Activated T-helper 2 cell treated with anti-CD3 and anti-CD28 coated beads, Interferon-gamma antibody, Interleukin-2, Interleukin-4, amounts not matched to agents 10 μg/mL and 5 μg/mL and 100 μg/mL, durations not matched to agents 14 hours and 24 hours and 36 hours (primary cell): ENCODE results near the gene DIPK1B. TPM values are rescaled to one million over a fixed set of nuclear protein-coding genes. Genes with fewer than 3 reads are reported as not detected.
"Not testable (repeated sequence)": the region's sequence is repeated elsewhere in the genome, so short reads cannot be mapped to it uniquely, and the experiment has no call there.

Source experiments
- DNase-seq: peaks from one replicate; pipeline ENCODE4 v3.0.0; 2021; ENCODE audit warnings: low spot score
- H3K27ac Mint-ChIP-seq: one replicate; pipeline ENCODE4 v1.8.0; 2021; ENCODE audit warnings: mixed read lengths
- H3K27me3 Mint-ChIP-seq: one replicate; pipeline ENCODE4 v1.8.0; 2021; ENCODE audit warnings: low read depth, mixed read lengths
- H3K36me3 Mint-ChIP-seq: one replicate; pipeline ENCODE4 v1.8.0; 2021; ENCODE audit warnings: low read depth, mixed read lengths
- H3K4me1 Mint-ChIP-seq: one replicate; pipeline ENCODE4 v1.8.0; 2021; ENCODE audit warnings: low read depth, mixed read lengths
- H3K4me3 Mint-ChIP-seq: one replicate; pipeline ENCODE4 v1.8.0; 2021; ENCODE audit warnings: low read depth, mild to moderate bottlenecking, moderate library complexity, mixed read lengths
- H3K9me3 Mint-ChIP-seq: one replicate; pipeline ENCODE4 v1.8.0; 2021; ENCODE audit warnings: mixed read lengths
- intact Hi-C: fragments of 100-400 bp; cut with micrococcal nuclease; formaldehyde crosslinking; loops from one replicate; pipeline ENCODE4 v1.15.1; 2023
- total RNA-seq: library from RNA; stranded (reverse); gene quantifications from 2 replicates; pipeline ENCODE4 v1.2.3, GENCODE V29; 2022

The DIPK1B gene
- total RNA-seq, 1 donor from 2014 or later = 3.4 TPM

- peaks cover 18% of the 10 kb centered on the region for H3K9me3 Mint-ChIP-seq
These were observed 35.0 kb downstream of the DIPK1B start for GRCh38 chr9:136747161-136748060.

GRCh38 chr9:136748201-136748600 is 35.8 kb downstream of the DIPK1B start, which contains the start of gene LCN6:
Gene LCN6, minus strand, starts transcription at chr9:136748525. Its CDS starts 42 bp downstream, at chr9:136748483.
- no peak for DNase-seq
- Mint-ChIP-seq H3K27me3 (peaks cover 3% of the 10 kb centered on the region), H3K27ac (no peak within 1 kb of the TSS), H3K9me3 (peaks cover 25% of the 10 kb centered on the region), H3K36me3 (peaks cover 12% of the 10 kb centered on the region), H3K4me3 (no peak within 1 kb of the TSS), H3K4me1 (peaks cover 11% of the 10 kb centered on the region)
- intact Hi-C loops = no loop called here

More at GRCh38 chr9:136747161-136748060, 35.0 kb downstream of the DIPK1B start:
- H3K4me1 Mint-ChIP-seq = peaks cover 11% of the 10 kb centered on the region
- DNase-seq = no peak
- H3K4me3 Mint-ChIP-seq = no peak overlapping the region
- no peak overlapping the region for H3K27ac Mint-ChIP-seq
- peaks cover 8% of the 10 kb centered on the region for H3K36me3 Mint-ChIP-seq
- H3K27me3 Mint-ChIP-seq = peaks cover under 1% of the 10 kb centered on the region
- intact Hi-C loops = no loop called here

- intact Hi-C loops = no loop called here
- H3K9me3 Mint-ChIP-seq = peaks cover 25% of the 10 kb centered on the region
- peaks cover 12% of the 10 kb centered on the region for H3K36me3 Mint-ChIP-seq
- peaks cover 3% of the 10 kb centered on the region for H3K27me3 Mint-ChIP-seq
- no peak overlapping the region for H3K27ac Mint-ChIP-seq
- peaks cover 11% of the 10 kb centered on the region for H3K4me1 Mint-ChIP-seq
- no peak for DNase-seq
- no peak overlapping the region for H3K4me3 Mint-ChIP-seq
These were observed 36.6 kb downstream of the DIPK1B start for GRCh38 chr9:136748666-136749611.

DNA sequence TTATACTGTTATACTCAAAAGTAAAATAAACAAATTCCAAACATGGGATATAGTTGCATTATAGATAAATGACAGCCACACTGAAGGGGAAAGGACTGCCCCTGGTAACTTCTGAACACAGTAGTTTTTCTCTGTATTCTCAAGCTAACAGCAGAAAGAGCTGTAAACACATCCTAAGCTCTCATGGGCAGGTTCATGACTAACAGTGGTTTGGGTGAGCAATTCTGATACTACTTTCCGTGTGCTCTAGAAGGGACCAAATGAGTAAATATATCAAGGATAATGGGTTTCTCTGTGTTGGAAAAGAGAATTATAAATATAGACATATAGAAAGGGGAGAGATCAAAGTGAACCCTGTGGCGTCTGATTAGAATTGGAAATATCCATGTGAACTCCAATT is 38.2 kb downstream of the DIPK1B start:
- H3K4me1 Mint-ChIP-seq = peaks cover 11% of the 10 kb centered on the region
- peaks cover 12% of the 10 kb centered on the region for H3K36me3 Mint-ChIP-seq
- intact Hi-C loops = no loop called here
- H3K9me3 Mint-ChIP-seq = peaks cover 28% of the 10 kb centered on the region
- H3K4me3 Mint-ChIP-seq = no peak overlapping the region
- no peak for DNase-seq
- H3K27ac Mint-ChIP-seq = no peak overlapping the region
- peaks cover 3% of the 10 kb centered on the region for H3K27me3 Mint-ChIP-seq

GRCh38 chr9:136751244-136751643 is 38.9 kb downstream of the DIPK1B start:
- H3K27me3 Mint-ChIP-seq = peaks cover 3% of the 10 kb centered on the region
- DNase-seq = no peak
- peaks cover 11% of the 10 kb centered on the region for H3K4me1 Mint-ChIP-seq
- H3K4me3 Mint-ChIP-seq = no peak overlapping the region
- intact Hi-C loops = no loop called here
- peaks cover 12% of the 10 kb centered on the region for H3K36me3 Mint-ChIP-seq
- H3K9me3 Mint-ChIP-seq = peaks cover 34% of the 10 kb centered on the region
- H3K27ac Mint-ChIP-seq = no peak overlapping the region

DNA sequence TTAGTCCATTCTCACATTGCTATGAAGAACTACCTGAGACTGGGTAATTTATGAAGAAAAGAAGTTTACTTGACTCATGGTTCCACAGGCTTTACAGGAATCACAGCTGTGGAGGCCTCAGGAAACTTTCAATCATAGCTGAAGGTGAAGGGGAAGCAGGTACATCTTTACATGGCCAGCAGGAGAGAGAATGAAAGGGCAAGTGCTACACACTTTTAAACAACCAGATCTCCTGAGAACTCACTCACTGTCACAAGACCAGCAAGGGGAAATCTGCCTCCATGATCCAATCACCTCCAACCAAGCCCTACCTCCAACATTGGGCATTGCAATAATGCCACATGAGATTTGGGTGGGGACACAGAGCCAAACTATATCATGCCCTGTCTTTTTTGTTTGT is 39.4 kb downstream of the DIPK1B start:
- no peak for DNase-seq
- H3K4me3 Mint-ChIP-seq = no peak overlapping the region
- intact Hi-C loops = no loop called here
- H3K27ac Mint-ChIP-seq = no peak overlapping the region
- H3K9me3 Mint-ChIP-seq = peaks cover 34% of the 10 kb centered on the region
- peaks cover 3% of the 10 kb centered on the region for H3K27me3 Mint-ChIP-seq
- H3K36me3 Mint-ChIP-seq = peaks cover 12% of the 10 kb centered on the region
- H3K4me1 Mint-ChIP-seq = peaks cover 11% of the 10 kb centered on the region

DNA sequence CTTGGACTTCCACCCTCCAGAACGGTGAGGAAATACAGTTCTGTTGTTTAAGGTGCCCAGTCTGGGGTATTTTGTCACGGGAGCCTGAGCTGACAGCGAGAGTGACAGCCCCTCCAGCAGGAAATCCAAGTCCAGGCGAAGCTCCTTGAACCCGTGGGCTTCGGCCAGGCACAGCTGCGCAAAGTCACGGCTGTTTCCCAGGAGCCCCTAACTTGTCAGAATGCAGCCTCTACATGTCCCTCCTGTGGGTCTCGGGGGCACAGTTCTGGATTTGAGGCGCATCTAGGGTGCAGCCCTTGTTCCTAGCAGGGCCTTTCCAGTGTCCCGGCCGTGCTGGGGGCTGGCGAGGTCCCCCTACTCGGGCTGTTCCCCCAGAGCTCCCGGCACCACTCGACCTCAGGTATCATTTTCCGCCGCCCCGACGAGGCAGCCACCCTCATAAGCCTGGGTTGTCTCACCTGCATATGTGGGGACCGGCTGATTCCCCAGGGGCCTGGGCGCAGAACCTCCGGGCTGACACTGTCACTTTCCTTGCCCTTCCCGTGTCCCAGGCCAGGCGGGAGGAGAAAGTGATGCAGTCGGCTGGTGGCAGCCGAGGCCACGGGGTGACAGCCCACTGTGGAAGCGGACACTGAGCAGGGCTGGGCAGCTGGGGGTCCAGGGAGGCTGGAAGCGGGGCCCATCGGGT is 41.1 kb downstream of the DIPK1B start:
- Mint-ChIP-seq H3K27me3 (peaks cover 3% of the 10 kb centered on the region), H3K27ac (no peak overlapping the region), H3K36me3 (peaks cover 12% of the 10 kb centered on the region), H3K9me3 (peaks cover 34% of the 10 kb centered on the region), H3K4me1 (peaks cover 10% of the 10 kb centered on the region), H3K4me3 (no peak overlapping the region)
- intact Hi-C loops = no loop called here
- DNase-seq = no peak

- H3K4me1 Mint-ChIP-seq = peaks cover 10% of the 10 kb centered on the region
- H3K27me3 Mint-ChIP-seq = peaks cover 3% of the 10 kb centered on the region
- DNase-seq = no peak
- H3K27ac Mint-ChIP-seq = no peak overlapping the region
- H3K4me3 Mint-ChIP-seq = no peak overlapping the region
- H3K9me3 Mint-ChIP-seq = peaks cover 34% of the 10 kb centered on the region
- intact Hi-C loops = no loop called here
- H3K36me3 Mint-ChIP-seq = peaks cover 12% of the 10 kb centered on the region
These were observed 41.7 kb downstream of the DIPK1B start for GRCh38 chr9:136754059-136754572.

DNA sequence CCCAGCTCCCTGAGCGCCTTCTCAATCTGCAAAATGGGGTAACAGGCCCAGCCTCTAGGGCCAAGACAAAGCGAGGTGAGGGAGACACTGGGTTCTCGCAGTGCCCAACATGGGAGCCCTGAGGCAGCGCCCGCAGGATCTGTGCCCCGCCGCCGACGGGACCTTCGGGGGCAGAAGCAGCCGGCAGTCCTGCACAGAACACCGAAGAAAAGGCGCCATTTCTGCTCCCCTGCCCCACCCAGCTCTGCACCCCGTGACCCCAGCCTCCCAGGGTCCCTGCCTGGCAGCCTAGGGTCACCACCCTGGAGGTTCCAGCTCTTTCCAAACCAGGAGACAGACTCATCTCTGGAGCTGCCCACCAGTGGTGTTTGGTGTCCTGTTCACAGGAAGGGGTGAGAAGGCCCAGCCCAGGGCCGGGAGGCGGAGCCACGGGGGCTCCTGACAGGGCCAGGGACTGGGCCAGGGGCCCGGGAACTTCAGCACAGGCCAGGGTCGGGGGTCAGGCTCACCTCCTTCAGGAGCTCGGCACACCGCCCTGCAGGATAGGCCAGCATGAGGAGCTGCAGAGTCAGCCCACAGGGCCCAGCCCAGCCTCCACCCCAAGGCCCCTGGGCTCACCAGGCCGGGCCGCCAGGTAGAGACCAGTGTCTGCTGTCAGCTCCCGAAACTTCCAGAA is 42.4 kb downstream of the DIPK1B start:
- Mint-ChIP-seq H3K36me3 (peaks cover 12% of the 10 kb centered on the region), H3K9me3 (peaks cover 34% of the 10 kb centered on the region), H3K4me1 (peaks cover 10% of the 10 kb centered on the region), H3K4me3 (no peak overlapping the region), H3K27me3 (peaks cover 3% of the 10 kb centered on the region), H3K27ac (no peak overlapping the region)
- intact Hi-C loops = no loop called here
- DNase-seq = no peak

GRCh38 chr9:136755302-136756133 is 43.1 kb downstream of the DIPK1B start:
- H3K27ac Mint-ChIP-seq, DNase-seq, H3K27me3 Mint-ChIP-seq, intact Hi-C loops, H3K4me1 Mint-ChIP-seq, H3K4me3 Mint-ChIP-seq: not testable (repeated sequence)
- H3K36me3 Mint-ChIP-seq = peaks cover 11% of the 10 kb centered on the region
- peaks cover 33% of the 10 kb centered on the region for H3K9me3 Mint-ChIP-seq

- H3K36me3 Mint-ChIP-seq = peaks cover 8% of the 10 kb centered on the region
- DNase-seq = no peak
- H3K4me3 Mint-ChIP-seq = no peak overlapping the region
- H3K27me3 Mint-ChIP-seq = peaks cover 3% of the 10 kb centered on the region
- intact Hi-C loops = no loop called here
- no peaks in the 10 kb centered on the region for H3K4me1 Mint-ChIP-seq
- H3K9me3 Mint-ChIP-seq = peaks cover 28% of the 10 kb centered on the region
- no peak overlapping the region for H3K27ac Mint-ChIP-seq
These were observed 43.7 kb downstream of the DIPK1B start for GRCh38 chr9:136756134-136756438.
